Measurements from ENCODE around the gene PKN2. TPM values are rescaled to one million over a fixed set of nuclear protein-coding genes. Genes with fewer than 3 reads are reported as not detected.

PKN2 gene
- 10 to 100 TPM; 31.3 to 37.4 TPM for total RNA-seq
- long read RNA-seq, donor 1, full-length matches to known transcripts = 8 of 15 reads
- long read RNA-seq, donor 1, partial matches to known transcripts = 4 of 15 reads
- long read RNA-seq, donor 1, other reads (novel, unspliced or antisense) = 3 of 15 reads
- long read RNA-seq, donor 2, partial matches to known transcripts = 7 of 8 reads
- long read RNA-seq, donor 2, other reads (novel, unspliced or antisense) = 1 of 8 reads

GRCh38 chr1:88683541-88684481 lies at the start of gene PKN2:
PKN2 (plus strand) TSS chr1:88684273; CDS start chr1:88684581, 308 bp downstream.
- DNase-seq (ENCODE audit: low spot score) = peak; percentile 99
- intact Hi-C loops (cut with DNase I) = no loop called here

DNA sequence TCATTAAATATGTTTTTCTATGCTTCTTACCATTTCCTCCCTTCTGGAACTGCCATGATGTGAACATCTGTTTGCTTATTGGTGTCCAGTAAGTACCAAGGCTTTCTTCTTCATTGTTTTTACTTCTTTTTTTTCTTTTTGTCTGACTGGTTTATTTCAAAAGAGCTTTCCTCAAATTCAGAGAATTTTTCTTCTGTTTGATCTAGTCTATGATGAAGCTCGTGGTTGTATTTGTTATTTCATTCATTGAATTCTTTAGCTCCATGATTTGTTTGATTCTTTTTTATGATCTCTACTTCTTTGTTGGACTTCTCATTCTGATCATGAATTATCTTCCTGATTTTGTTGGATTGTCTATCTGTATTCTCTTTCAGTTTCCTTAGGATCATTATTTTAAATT lies 49.5 kb upstream of the PKN2 start:
- no peak for DNase-seq (ENCODE audit: low spot score)
- intact Hi-C loops (cut with DNase I) = no loop called here

- intact Hi-C loops (cut with DNase I) = no loop called here
- no peak for DNase-seq (ENCODE audit: low spot score)
Observed at GRCh38 chr1:88640060-88640459, 44.0 kb upstream of the PKN2 start.

GRCh38 chr1:88645886-88646285 lies 38.2 kb upstream of the PKN2 start:
- DNase-seq (ENCODE audit: low spot score) = no peak

DNA sequence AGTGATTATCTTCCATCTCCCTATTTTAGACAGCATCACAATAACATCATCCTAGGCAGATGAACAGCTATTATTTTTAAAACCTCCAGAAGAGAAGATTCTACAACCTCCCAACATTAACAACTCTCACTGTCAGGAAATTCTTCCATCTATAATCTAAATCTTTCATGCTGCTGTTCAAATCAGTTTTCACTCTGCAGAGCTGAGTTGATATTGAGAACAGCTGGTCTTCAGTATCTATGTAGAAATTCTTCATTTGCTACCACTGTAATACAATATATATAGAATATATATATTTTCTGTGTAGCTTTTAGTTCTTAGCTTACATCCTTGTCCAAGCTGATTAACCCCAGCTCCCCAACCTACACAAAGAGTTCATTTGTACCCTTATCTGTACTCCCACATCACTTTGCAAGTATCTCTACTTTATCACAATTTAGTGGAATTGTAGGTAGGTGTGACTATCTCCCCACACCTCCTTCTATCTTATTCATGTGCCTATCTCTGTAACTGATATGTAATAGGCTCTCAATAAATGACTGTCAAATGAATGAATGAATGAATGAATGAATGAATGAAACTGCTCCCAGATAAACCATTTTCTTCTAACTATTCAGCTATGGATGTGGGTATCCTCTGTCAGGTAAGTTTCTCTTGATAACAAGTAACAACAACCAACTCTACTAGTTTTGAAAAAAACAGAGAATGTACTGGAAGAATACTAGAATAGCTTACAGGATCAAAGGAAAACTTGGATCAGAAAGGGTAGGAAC lies 37.4 kb upstream of the PKN2 start:
- intact Hi-C loops (cut with DNase I) = no loop called here
- no peak for DNase-seq (ENCODE audit: low spot score)

More at GRCh38 chr1:88645886-88646285, 38.2 kb upstream of the PKN2 start:
- intact Hi-C loops (cut with DNase I) = no loop called here

- no peak for DNase-seq (ENCODE audit: low spot score)
- intact Hi-C loops (cut with DNase I) = no loop called here
Observed at GRCh38 chr1:88647249-88647645, 36.8 kb upstream of the PKN2 start.

GRCh38 chr1:88647749-88648415 lies 36.2 kb upstream of the PKN2 start:
- intact Hi-C loops (cut with DNase I) = no loop called here
- DNase-seq (ENCODE audit: low spot score) = no peak

- no peak for DNase-seq (ENCODE audit: low spot score)
- intact Hi-C loops (cut with DNase I) = no loop called here
Observed at GRCh38 chr1:88648706-88649105, 35.4 kb upstream of the PKN2 start.

DNA sequence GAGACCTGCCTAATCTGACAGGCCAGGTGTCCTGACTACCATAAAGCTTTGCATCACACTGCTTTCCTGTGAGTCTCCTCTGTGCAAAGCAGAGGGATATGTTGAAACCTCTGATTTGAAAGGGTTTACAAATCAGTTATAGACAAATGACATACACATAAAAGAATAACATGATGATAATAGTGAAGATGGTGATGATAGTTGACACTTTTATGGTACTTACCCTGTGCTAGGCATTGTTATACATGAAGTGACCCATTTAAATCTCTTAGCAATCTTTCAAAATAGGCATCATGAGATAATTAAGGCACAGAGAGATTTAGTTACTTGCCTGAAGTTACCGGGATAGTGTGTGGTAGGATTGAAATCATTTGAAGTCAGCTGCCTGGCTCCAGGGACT lies 34.1 kb upstream of the PKN2 start:
- DNase-seq (ENCODE audit: low spot score) = no peak
- intact Hi-C loops (cut with DNase I) = loop anchor here in 1 of 2 donors (5.0 kb wide), 1 partner anchor 227 kb away; no protein-coding TSS in a partner anchor

DNA sequence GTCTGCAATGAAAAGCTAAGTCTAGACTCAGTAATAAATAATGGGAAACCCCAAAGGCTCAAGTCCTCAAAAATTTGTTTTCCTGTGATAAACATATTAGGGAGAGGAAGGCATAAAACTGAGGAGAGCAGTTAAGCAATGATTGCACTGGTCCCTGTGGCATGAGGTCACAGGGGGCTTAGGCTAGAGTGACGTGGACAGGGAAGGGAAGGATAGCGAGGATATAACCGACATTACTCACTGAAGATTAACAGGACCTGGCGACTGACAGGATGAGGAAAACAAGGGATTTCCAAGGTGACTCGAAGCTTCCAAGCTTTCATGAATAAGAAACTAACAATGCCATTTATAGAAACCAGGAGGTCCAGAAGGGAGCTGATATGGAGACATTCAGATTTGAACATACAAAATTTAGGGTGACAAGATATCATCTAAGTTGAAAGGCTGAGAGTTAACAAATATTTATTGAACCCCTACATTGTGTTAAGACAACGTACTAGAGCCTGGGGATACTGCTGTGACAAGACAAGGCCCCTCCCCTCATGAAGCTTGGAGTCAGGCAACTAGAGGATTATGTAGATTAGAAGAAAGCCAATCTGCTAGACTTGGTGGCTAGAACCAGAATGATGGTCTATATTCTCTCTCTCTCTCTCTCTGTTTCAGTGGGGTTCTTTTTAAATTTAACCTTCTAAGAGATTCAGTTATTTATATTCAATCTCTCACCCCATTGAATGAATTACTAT lies 33.2 kb upstream of the PKN2 start:
- intact Hi-C loops (cut with DNase I) = loop anchor here in 1 of 2 donors (5.0 kb wide), 1 partner anchor 226 kb away; no protein-coding TSS in a partner anchor
- no peak for DNase-seq (ENCODE audit: low spot score)

GRCh38 chr1:88655140-88655539 lies 28.9 kb upstream of the PKN2 start:
- intact Hi-C loops (cut with DNase I) = no loop called here
- no peak for DNase-seq (ENCODE audit: low spot score)

DNA sequence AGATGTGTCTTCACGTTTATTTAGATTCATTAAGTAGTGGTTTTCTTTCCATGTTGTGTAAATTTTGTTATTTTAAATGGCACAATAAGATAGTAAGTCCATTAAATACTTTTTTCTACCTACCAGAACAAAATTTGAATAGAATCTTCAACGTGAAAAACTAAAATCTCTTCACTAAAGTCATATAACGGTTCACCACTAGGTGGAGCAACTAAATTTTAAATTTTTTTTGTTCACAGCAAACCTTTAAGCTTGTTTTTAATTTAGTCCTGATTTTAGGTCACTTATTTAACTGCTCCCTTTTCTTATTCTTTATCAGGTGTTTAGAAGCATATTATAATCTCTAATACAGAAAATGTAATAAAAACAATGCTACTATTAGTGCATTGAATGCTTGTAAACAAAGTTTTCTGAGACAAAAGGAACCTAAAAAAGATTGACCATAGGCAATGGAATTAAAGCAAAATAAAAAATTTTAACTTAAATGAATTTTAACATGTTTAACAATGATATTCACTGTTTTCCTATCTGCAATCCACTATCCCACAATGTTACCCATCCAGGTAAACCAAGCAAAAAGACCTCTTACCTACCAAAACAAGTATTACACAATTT lies 28.3 kb upstream of the PKN2 start:
- DNase-seq (ENCODE audit: low spot score) = no peak
- intact Hi-C loops (cut with DNase I) = no loop called here

GRCh38 chr1:88658419-88658818 lies 25.7 kb upstream of the PKN2 start:
- DNase-seq (ENCODE audit: low spot score) = no peak
- intact Hi-C loops (cut with DNase I) = no loop called here

DNA sequence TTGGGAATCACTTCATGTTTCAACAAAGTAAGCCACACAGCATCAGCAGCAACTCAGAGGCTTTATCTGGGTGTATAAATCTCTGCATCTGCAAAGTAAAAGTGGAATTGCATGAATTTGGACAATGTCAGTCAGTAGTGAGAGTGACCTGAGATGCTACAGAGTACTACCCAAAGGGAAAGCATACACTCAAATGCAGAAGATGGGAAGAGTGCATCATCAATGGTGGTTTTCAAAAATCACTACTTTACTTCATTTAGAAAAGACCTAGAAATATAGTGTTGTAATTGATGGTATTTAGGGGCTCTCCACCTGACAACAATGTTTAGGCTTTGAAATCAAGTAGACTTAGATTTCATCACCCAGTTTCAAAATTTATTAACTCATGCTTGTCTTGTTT lies 24.5 kb upstream of the PKN2 start:
- no peak for DNase-seq (ENCODE audit: low spot score)
- intact Hi-C loops (cut with DNase I) = no loop called here

- intact Hi-C loops (cut with DNase I) = no loop called here
- no peak for DNase-seq (ENCODE audit: low spot score)
Observed at GRCh38 chr1:88661188-88661587, 22.9 kb upstream of the PKN2 start.

- DNase-seq (ENCODE audit: low spot score) = no peak
- intact Hi-C loops (cut with DNase I) = no loop called here
Observed at GRCh38 chr1:88661951-88662699, 21.9 kb upstream of the PKN2 start.

DNA sequence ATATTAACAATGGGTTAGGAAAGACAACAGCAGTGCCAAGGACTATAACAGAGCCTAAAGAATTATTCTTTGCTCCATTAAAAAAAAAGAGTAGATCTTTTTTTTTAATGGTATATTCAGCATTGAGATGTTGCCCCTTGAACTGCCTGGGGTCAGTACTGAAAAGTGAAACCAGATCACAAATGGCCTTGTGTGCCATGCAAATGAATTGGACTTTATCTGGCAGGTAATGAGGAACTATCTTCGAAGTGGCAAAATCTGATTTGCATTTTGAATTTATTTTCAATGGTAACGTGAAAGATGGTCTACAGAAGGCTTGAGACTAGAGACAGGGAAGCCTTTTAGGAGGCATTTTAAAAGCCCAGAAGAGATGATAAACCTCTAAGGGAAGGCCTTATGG lies 21.4 kb upstream of the PKN2 start:
- intact Hi-C loops (cut with DNase I) = no loop called here
- DNase-seq (ENCODE audit: low spot score) = no peak

GRCh38 chr1:88668405-88668804 lies 15.7 kb upstream of the PKN2 start:
- intact Hi-C loops (cut with DNase I) = no loop called here
- DNase-seq (ENCODE audit: low spot score) = no peak

All from posterior vena cava (tissue), 2 donors.